Measurements from ENCODE around the gene MYF6.

The MYF6 gene

DNA sequence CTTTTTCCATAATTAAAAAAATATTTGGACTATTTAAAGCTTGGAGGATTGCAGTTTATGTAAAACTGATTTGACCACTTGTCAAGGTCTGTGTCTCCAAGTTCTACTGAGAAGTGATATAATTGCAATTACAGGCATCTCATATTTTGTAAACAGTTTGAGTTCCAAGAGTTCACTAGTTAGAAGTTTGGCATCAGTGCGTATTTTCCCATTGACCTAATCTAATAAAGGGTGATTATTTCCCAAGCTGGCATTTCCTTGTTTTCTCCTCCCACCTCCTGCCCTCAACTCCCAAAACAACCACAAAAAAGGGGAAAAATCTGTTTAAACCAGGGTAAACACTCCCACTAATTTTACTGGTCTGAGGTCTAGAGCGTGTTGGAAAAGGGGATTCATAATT lies 3.0 kb upstream of the MYF6 start:
- DNase-seq (ENCODE audit: low read depth in 2 of 2): no peak

DNA sequence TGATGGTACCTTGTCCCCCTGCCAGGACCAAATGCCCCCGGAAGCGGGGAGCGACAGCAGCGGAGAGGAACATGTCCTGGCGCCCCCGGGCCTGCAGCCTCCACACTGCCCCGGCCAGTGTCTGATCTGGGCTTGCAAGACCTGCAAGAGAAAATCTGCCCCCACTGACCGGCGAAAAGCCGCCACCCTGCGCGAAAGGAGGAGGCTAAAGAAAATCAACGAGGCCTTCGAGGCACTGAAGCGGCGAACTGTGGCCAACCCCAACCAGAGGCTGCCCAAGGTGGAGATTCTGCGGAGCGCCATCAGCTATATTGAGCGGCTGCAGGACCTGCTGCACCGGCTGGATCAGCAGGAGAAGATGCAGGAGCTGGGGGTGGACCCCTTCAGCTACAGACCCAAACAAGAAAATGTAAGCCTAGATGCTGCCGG lies 410 bp downstream of the MYF6 start:
- no peak for DNase-seq (ENCODE audit: low read depth in 2 of 2)

DNA sequence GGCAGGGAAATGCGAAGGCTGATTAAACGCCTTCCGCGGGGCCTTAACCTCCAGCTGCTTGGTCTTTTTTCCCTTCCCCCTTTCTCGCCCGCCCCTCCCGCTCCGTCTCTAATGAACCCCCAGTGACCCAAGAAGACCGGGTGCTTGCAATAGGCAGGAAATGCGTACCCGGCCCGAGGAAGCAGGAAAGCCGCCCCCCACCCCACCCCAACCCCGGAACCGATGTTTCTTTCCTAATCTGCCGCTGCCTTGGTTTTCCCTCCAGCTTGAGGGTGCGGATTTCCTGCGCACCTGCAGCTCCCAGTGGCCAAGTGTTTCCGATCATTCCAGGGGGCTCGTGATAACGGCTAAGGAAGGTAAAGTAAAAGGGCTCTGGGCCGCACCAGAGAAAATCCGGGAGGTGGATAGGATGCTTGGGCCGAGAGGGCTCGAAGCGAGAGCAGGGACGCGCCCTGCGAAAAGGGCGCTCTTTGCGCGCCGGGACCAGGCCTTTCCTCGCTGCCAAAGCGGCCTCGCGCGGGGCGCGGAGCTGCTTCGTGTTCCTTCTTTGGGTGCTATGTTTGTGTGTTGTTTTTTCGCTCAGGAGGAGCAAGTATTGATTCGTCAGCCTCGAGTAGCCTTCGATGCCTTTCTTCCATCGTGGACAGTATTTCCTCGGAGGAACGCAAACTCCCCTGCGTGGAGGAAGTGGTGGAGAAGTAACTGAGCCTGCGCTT lies 983 bp downstream of the MYF6 start:
- no peak for DNase-seq (ENCODE audit: low read depth in 2 of 2)

GRCh38 chr12:80708975-80709328 lies 1.5 kb downstream of the MYF6 start:
- no peak for DNase-seq (ENCODE audit: low read depth in 2 of 2)

DNA sequence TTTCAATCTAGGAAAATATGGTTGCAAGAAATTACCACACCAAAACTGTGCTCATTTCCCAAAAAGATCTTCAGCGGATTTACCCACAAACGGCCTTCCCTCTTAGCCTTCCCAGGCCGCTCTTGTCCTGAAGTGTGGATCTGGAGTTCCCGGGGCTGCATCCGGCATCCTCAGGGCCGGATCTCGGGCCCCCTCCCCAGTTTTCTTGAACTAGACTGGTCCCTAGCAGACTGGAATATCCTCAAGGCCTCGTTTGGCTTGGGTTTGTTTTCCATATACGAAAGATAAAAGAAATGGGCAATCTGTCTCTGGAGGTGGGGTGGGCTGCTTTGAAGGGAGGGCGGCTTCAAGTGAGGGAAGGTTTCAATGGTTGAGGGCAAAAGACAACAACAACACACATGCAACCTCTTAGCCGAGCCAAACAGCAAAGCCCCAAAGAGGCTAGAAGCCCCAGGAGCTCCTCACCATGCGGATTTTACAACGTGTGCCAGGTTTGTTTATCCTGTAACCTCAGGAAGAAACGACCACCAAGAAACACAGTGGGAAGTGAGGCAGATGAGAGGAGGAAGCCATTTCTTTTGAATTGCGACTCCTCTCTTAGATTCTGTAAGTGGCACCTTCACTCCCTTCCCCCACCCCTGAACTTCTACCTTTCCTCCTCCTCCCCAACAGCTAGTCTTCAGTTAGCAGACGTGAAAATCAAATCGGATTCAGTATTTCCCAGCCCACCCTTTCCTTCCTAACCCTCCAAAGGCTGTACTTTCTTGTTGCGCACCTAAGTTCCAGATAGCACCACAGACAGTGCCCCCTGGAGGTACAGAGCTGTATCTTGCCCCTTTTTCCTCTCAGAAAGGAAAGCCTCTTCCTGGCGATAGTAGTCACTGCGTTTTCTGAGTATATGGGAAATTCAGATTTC lies 2.6 kb downstream of the MYF6 start:
- DNase-seq (ENCODE audit: low read depth in 2 of 2): no peak

- DNase-seq (ENCODE audit: low read depth in 2 of 2): no peak
Observed at GRCh38 chr12:80710727-80711449, 3.5 kb downstream of the MYF6 start.

DNA sequence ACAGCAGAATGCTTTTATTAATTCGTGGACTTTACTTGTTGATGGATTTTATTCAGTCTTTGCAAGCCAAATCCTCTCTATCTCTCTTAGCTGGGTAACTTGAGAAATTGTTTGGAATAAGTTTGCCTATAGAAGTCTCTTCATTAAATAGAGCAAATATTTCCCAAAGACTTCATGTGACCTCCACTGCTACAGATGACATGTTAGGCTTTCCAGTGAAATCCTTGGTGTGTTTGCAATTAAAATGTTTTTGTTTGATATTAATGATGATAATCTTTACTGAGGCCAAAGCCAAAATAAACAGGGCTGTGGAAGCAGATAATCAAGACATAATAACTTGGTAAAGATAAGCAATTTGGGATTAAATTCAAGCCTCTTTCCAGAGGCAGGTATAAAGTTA lies 4.4 kb downstream of the MYF6 start:
- no peak for DNase-seq (ENCODE audit: low read depth in 2 of 2)

DNA sequence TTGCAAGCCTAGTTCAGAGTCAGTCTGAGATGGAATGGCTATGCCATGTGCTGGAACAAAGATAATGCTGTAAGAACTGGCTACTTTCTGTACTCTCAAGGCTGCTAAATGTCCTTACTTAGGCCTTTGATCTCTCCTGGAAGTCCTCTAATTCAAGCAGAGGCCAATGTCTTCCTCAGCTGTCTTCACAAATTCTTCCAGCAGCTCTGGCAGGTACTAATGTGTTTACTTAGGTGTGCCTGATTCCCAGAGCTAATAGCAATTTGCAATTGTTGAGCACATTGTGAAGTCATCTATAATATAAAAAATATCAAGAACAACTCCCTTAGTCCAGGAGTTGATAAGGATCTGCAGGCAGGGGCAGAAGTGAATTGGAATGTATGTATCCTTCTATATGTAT lies 5.4 kb downstream of the MYF6 start:
- DNase-seq (ENCODE audit: low read depth in 2 of 2): no peak

DNA sequence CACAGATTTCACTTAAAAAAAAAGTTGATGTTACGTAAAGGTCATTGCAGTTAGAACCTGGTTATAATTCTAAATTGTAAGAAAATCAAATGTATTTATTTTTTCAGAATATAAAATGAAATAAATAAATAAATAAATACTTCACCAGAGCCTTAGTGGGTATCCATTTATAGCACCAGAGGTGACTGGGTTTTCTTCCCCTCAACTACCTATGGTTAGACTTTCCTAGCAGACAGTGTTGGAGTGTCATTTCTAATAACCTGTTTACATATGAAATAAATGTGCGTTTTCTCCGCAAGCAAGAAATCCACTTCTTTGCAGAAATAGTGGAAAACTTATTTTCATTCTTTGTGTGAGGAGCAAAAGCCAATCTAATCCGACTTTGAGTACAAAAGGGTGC lies 6.0 kb downstream of the MYF6 start:
- no peak for DNase-seq (ENCODE audit: low read depth in 2 of 2)

- DNase-seq (ENCODE audit: low read depth in 2 of 2): no peak
Observed at GRCh38 chr12:80714055-80714454, 6.6 kb downstream of the MYF6 start.

- no peak for DNase-seq (ENCODE audit: low read depth in 2 of 2)
Observed at GRCh38 chr12:80714846-80715245, 7.4 kb downstream of the MYF6 start.

- no peak for DNase-seq (ENCODE audit: low read depth in 2 of 2)
Observed at GRCh38 chr12:80715713-80716249, 8.3 kb downstream of the MYF6 start.

DNA sequence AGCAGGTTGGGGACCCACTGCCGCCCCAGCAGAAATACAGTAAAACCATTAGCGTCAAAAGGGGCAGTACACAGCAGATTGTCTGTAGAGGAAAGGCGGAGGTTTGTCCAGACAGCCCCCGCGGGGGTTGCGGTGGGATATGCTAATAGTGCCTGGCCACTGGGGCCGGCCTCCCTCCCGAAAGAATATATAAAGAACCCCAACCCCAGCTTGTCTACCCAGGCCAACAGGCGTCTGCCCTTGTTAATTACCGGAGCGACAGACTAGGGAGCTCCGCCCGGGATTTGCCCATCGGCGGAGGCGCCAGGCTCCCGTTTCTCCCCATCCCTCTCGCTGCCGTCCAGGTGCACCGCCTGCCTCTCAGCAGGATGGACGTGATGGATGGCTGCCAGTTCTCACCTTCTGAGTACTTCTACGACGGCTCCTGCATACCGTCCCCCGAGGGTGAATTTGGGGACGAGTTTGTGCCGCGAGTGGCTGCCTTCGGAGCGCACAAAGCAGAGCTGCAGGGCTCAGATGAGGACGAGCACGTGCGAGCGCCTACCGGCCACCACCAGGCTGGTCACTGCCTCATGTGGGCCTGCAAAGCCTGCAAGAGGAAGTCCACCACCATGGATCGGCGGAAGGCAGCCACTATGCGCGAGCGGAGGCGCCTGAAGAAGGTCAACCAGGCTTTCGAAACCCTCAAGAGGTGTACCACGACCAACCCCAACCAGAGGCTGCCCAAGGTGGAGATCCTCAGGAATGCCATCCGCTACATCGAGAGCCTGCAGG lies 9.4 kb downstream of the MYF6 start, which contains the start of gene MYF5:
Gene MYF5, plus strand, starts transcription at position 217 of the 774 bp plus-strand sequence. Its CDS starts 152 bp downstream, at position 369.
- DNase-seq (ENCODE audit: low read depth in 2 of 2): no peak

- DNase-seq (ENCODE audit: low read depth in 2 of 2): no peak
Observed at GRCh38 chr12:80717856-80718255, 10.4 kb downstream of the MYF6 start.

DNA sequence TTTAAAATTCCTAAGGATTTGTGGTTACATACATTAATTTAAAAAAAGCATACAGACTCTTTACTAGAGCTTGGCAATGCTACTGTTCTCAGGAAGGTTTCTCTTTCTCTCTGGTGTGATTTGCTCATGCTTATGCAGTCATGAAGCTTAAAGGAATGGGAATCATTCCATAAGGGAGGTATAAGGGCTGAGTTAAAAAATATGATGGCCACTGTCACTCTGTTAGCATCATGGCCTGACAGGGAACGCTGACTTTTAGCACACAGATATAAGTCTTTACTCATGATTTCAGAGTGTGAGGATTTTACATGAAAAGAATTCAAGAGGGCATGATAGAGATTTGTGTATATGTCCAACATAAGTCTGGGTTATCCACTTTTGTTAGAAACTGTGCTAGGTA lies 13.1 kb downstream of the MYF6 start:
- DNase-seq (ENCODE audit: low read depth in 2 of 2): no peak

DNA sequence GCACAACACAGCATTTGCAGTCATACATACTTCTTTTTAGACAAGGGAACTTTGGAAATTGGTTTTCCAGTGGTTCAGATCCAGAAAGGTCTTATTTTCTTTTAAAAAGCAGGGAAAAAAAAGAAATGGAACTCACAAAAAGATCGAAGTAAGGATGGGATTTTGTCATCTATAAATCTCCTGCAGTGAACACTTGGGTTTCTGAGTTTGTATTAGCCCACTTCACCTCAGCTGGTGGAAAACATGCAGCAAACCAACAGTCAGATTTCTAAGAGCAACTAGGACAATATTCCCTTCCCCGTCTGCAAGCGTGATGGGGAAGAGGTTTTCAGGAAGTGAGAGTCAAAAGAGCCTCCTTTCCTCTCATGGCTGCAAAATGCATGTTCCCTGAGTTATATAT lies 13.9 kb downstream of the MYF6 start:
- DNase-seq (ENCODE audit: low read depth in 2 of 2): no peak

DNA sequence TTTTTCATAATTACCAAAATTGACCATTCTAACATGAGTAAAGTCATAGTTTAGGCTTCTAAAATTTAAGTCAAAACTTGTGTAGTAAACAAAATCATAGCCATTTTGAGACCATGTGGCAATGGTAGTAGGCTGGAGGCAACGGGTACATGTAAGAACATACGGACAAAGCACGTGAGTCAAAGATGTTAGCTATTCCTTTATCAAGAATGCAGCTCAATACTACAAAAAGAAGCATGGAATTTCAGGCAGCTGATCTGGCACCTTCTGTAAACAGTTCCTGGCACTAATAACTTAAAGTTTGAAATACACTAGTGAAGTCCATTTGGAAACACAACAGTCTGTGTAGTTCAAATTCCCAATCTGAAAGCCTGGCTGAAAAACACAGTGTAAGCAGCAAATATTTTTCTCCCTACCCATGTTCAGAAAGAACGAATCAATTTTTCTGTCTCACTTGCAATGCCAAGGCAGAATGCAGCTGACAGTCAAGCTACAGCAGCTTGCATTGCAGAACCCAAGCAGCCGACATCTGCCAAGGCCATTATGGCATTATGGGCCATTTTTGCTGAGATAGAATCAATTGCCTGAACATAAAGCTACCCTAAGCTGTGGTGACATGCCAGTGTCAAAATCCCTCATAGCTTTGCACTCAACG lies 38.5 kb downstream of the MYF6 start:
- DNase-seq (ENCODE audit: low read depth in 2 of 2): no peak

DNA sequence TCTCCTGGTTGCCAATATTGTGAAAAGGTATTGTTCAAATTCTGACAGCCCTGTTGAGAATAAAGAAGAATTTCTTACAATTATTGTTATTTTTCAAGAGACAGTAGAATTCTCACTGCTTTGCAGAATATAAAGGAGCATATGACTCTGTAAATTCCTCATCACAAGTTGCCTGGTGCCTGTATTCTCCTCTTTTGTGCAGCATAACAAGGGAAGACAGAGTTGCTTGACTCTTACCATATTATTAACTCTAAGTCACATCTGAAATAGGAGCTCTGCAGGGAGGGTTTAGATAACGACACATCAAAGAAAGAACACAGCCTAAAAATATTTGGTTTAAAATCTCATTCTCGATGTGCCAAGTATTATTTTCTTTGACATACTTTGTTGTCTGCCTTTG lies 40.4 kb downstream of the MYF6 start:
- DNase-seq (ENCODE audit: low read depth in 2 of 2): no peak

DNA sequence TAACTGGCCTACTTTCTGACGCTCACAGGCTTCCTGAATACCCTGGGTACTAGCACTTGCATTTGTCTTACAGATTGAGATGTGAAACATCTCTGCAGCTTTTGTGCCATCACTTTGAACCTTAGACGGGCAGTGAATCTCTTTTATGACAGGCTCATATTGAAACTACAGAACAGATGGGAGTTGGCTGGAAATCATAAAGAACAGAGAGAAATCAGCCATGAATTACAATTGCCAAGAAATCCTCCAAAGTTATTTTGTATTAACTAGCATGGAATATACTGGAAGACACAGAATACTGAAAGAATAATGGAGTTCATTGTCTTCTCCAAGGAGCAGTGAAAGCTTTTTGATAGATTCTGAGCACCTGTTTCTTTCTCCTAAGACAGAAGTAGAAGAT lies 42.0 kb downstream of the MYF6 start:
- DNase-seq (ENCODE audit: low read depth in 2 of 2): no peak

DNA sequence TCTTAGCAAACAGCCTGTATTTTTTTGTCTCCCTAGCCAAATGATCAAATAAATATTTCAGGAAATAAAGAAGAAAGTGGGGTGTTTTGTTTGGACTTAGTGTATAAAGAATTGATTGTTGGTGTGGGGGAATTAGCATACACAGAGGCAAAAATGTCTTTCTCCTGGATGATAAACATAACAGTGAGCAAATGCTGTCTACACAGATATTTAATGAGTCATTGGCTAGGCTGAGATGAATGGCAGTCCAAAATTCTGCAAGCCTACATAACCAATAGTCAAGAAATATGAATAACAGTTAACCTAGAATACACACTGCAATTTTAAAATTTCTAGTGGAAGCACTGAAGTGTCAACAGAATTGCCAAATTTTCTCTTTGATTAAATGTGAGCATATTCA lies 45.0 kb downstream of the MYF6 start:
- DNase-seq (ENCODE audit: low read depth in 2 of 2): no peak

GRCh38 chr12:80754274-80754673 lies 46.8 kb downstream of the MYF6 start:
- DNase-seq (ENCODE audit: low read depth in 2 of 2): no peak

Data from activated CD4-positive, alpha-beta T cell treated with anti-CD3 and anti-CD28 coated beads for 24 hours (primary cell).